ENCODE measurements around the gene RNF4. TPM values are rescaled to one million over a fixed set of nuclear protein-coding genes. Genes with fewer than 3 reads are reported as not detected.
"Not testable (repeated sequence)": the region's sequence is repeated elsewhere in the genome, so short reads cannot be mapped to it uniquely, and the experiment has no call there.

Gene RNF4
- total RNA-seq, 1 donor from 2014 or later, result 63.8 TPM

DNA sequence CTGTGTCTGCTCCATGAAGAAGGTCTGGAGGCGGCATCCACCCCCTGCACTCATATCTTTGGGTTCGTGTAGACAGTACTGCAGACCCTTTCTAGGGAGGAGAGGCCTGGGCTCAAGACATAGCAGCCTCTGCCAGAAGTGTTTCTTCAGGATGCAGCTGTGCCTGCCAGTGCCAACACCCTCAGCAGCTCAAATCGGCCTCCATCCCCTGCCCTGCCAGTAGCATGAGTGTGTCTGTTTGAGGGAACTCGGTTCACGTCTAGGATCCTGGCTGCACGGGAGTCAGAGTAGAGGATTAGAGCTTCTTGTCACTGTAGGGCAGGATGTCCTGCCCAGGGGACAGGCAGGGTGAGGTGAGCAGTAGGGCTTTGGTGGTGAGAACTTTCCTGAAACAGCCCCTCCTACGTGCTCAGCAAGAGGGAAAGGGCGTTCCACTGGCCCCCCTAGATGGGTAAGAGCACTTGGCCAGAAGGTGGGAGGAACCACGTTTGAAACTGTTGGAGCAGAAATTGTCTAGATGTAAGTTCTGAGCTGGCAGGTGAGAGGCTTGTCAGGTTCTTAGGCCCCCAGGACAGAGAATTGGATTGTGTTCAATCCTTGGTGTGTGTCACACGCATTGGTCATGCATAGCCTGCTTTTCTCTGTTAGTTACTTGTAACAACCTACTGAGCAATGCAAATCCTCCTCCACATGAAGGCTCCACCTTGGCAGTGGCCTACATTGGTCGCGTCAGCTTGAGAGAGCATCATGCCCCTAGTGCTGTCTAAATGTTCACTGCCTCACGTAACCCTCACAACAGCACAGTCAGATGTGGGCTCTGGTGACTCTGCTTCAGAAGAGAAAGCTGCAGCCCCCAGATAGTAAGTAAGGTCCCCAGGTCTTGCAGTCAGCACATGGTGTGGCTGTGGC is 41.7 kb downstream of the RNF4 start:
- Mint-ChIP-seq H3K4me3 (no peak overlapping the region), H3K4me1 (no peaks in the 10 kb centered on the region), H3K27me3 (ENCODE audit: low read depth) (no peaks in the 10 kb centered on the region), H3K27ac (no peak overlapping the region), H3K36me3 (peaks cover 28% of the 10 kb centered on the region), H3K9me3 (no peaks in the 10 kb centered on the region)
- TF ChIP-seq CTCF (IDR thresholded peaks at IDR 0.05; ENCODE audit: unreplicated experiment), result no peak
- DNase-seq (ENCODE audit: low spot score in 2 of 2, unreplicated experiment in 2 of 2), result no peak

DNA sequence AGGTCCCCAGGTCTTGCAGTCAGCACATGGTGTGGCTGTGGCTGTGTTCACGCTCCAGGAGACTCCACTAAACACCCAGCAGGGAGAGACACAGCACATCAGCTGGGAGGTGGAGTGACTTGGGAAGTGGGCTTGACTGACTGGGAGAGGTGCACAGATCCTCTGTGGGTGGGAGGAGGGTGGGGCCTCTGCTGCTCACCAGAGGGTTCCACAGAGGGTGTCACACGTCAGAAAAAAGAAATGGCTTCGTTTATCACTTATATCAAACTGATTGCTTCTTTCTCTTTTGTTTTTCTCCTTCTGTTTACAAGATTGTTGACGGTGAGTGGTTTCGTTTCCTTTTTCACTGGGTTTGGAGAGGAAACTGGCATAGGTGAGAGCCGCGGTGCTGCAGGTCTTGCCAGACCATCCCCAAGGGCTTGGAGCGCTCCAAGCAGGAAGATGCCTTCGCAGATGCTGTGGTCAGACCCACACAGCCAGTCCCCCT is 42.8 kb downstream of the RNF4 start:
- H3K27ac Mint-ChIP-seq, result no peak overlapping the region
- H3K4me1 Mint-ChIP-seq, result no peaks in the 10 kb centered on the region
- TF ChIP-seq CTCF (IDR thresholded peaks at IDR 0.05; ENCODE audit: unreplicated experiment), result no peak
- no peaks in the 10 kb centered on the region for H3K9me3 Mint-ChIP-seq
- no peak overlapping the region for H3K4me3 Mint-ChIP-seq
- DNase-seq (ENCODE audit: low spot score in 2 of 2, unreplicated experiment in 2 of 2), result no peak
- H3K27me3 Mint-ChIP-seq (ENCODE audit: low read depth), result no peaks in the 10 kb centered on the region
- H3K36me3 Mint-ChIP-seq, result peaks cover 34% of the 10 kb centered on the region

- no peak for DNase-seq (ENCODE audit: low spot score in 2 of 2, unreplicated experiment in 2 of 2)
- Mint-ChIP-seq H3K27ac (no peak overlapping the region), H3K36me3 (peaks cover 37% of the 10 kb centered on the region)
Measured at GRCh38 chr4:2512396-2513135, 43.7 kb downstream of the RNF4 start.

DNA sequence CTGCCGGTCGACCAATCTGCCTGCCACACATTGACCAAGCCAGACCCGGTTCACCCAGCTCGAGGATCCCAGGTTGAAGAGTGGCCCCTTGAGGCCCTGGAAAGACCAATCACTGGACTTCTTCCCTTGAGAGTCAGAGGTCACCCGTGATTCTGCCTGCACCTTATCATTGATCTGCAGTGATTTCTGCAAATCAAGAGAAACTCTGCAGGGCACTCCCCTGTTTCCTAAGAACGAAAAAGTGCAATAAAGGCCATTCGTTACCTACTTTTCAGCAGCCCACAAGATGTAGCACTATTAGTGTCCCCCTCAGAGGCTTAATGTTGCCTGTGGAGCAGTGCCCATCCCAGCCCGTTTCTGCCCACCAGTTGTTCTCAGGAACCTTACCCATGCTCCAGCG is 45.3 kb downstream of the RNF4 start:
- not testable (repeated sequence) for H3K4me3 Mint-ChIP-seq; H3K27me3 Mint-ChIP-seq (ENCODE audit: low read depth); H3K27ac Mint-ChIP-seq; H3K9me3 Mint-ChIP-seq; H3K4me1 Mint-ChIP-seq; DNase-seq (ENCODE audit: low spot score in 2 of 2, unreplicated experiment in 2 of 2)
- peaks cover 35% of the 10 kb centered on the region for H3K36me3 Mint-ChIP-seq

More at GRCh38 chr4:2512396-2513135, 43.7 kb downstream of the RNF4 start:
- H3K4me1 Mint-ChIP-seq, result no peaks in the 10 kb centered on the region
- no peak for TF ChIP-seq CTCF (IDR thresholded peaks at IDR 0.05; ENCODE audit: unreplicated experiment)
- H3K27me3 Mint-ChIP-seq (ENCODE audit: low read depth), result no peaks in the 10 kb centered on the region
- no peak overlapping the region for H3K4me3 Mint-ChIP-seq
- no peaks in the 10 kb centered on the region for H3K9me3 Mint-ChIP-seq

GRCh38 chr4:2514944-2515343 is 46.0 kb downstream of the RNF4 start:
- not testable (repeated sequence) for H3K27ac Mint-ChIP-seq; DNase-seq (ENCODE audit: low spot score in 2 of 2, unreplicated experiment in 2 of 2); H3K9me3 Mint-ChIP-seq; H3K27me3 Mint-ChIP-seq (ENCODE audit: low read depth); H3K4me3 Mint-ChIP-seq; H3K4me1 Mint-ChIP-seq
- peaks cover 32% of the 10 kb centered on the region for H3K36me3 Mint-ChIP-seq

- no peaks in the 10 kb centered on the region for H3K27me3 Mint-ChIP-seq (ENCODE audit: low read depth)
- no peak for TF ChIP-seq CTCF (IDR thresholded peaks at IDR 0.05; ENCODE audit: unreplicated experiment)
- H3K4me3 Mint-ChIP-seq, result no peak overlapping the region
- H3K9me3 Mint-ChIP-seq, result no peaks in the 10 kb centered on the region
- peaks cover 32% of the 10 kb centered on the region for H3K36me3 Mint-ChIP-seq
- H3K4me1 Mint-ChIP-seq, result no peaks in the 10 kb centered on the region
- no peak for DNase-seq (ENCODE audit: low spot score in 2 of 2, unreplicated experiment in 2 of 2)
- no peak overlapping the region for H3K27ac Mint-ChIP-seq
Measured at GRCh38 chr4:2515830-2516550, 47.1 kb downstream of the RNF4 start.

All from mesothelial cell of epicardium (in vitro differentiated cells).